ENCODE data around the gene GHRH.

The GHRH gene

GRCh38 chr20:37253087-37253486 lies 8.5 kb downstream of the GHRH start:
- peaks cover 9% of the 10 kb centered on the region; the same call in 1 of the 2 replicates for H3K9me3 ChIP-seq
- no peak overlapping the region for H3K9ac ChIP-seq
- TF ChIP-seq Cebpa-rat (IDR thresholded peaks at IDR 0.05) = no peak
- H4K20me1 ChIP-seq = no peaks in the 10 kb centered on the region
- H3K36me3 ChIP-seq = no peaks in the 10 kb centered on the region
- peaks cover 5% of the 10 kb centered on the region; the same call in 1 of the 2 replicates for H3K4me1 ChIP-seq
- no peak overlapping the region for H3K4me3 ChIP-seq
- no peak overlapping the region for H3K4me2 ChIP-seq
- H3K27me3 ChIP-seq = no peaks in the 10 kb centered on the region
- no peak overlapping the region for H3K27ac ChIP-seq

- H3K27ac ChIP-seq = no peak overlapping the region
- TF ChIP-seq Cebpa-rat (IDR thresholded peaks at IDR 0.05) = no peak
- H4K20me1 ChIP-seq = no peaks in the 10 kb centered on the region
- H3K36me3 ChIP-seq = no peaks in the 10 kb centered on the region
- peaks cover 9% of the 10 kb centered on the region; the same call in 1 of the 2 replicates for H3K9me3 ChIP-seq
- H3K4me1 ChIP-seq = no peaks in the 10 kb centered on the region
- H3K4me2 ChIP-seq = no peak overlapping the region
- H3K4me3 ChIP-seq = no peak overlapping the region
- H3K9ac ChIP-seq = no peak overlapping the region
- H3K27me3 ChIP-seq = no peaks in the 10 kb centered on the region
Observed at GRCh38 chr20:37251825-37252477, 9.7 kb downstream of the GHRH start.

GRCh38 chr20:37249304-37249703 lies 12.3 kb downstream of the GHRH start:
- Histone ChIP-seq H3K9ac (no peak overlapping the region), H4K20me1 (no peaks in the 10 kb centered on the region), H3K4me2 (no peak overlapping the region), H3K9me3 (peaks cover 5% of the 10 kb centered on the region; the same call in 1 of the 2 replicates), H3K27me3 (no peaks in the 10 kb centered on the region), H3K27ac (no peak overlapping the region), H3K4me3 (no peak overlapping the region), H3K4me1 (no peaks in the 10 kb centered on the region), H3K36me3 (peaks cover 11% of the 10 kb centered on the region; the same call in 1 of the 2 replicates)
- no peak for TF ChIP-seq Cebpa-rat (IDR thresholded peaks at IDR 0.05)

- Histone ChIP-seq H3K27me3 (no peaks in the 10 kb centered on the region), H3K4me3 (no peak overlapping the region), H4K20me1 (0 out of 2 replicates have a peak, but pooled peaks cover 10% of the 10 kb centered on the region), H3K27ac (no peak overlapping the region), H3K9ac (no peak overlapping the region), H3K4me2 (no peak overlapping the region), H3K4me1 (no peaks in the 10 kb centered on the region), H3K9me3 (no peaks in the 10 kb centered on the region), H3K36me3 (peaks cover 28% of the 10 kb centered on the region)
- no peak for TF ChIP-seq Cebpa-rat (IDR thresholded peaks at IDR 0.05)
Observed at GRCh38 chr20:37247547-37247946, 14.1 kb downstream of the GHRH start.

GRCh38 chr20:37246736-37247135 lies 14.9 kb downstream of the GHRH start:
- no peak for TF ChIP-seq Cebpa-rat (IDR thresholded peaks at IDR 0.05)
- Histone ChIP-seq H3K27ac (no peak overlapping the region), H3K9me3 (no peaks in the 10 kb centered on the region), H3K9ac (no peak overlapping the region), H4K20me1 (0 out of 2 replicates have a peak, but pooled peaks cover 10% of the 10 kb centered on the region), H3K27me3 (no peaks in the 10 kb centered on the region), H3K36me3 (peaks cover 36% of the 10 kb centered on the region), H3K4me1 (no peaks in the 10 kb centered on the region), H3K4me2 (no peak overlapping the region), H3K4me3 (no peak overlapping the region)

- H3K4me3 ChIP-seq = no peak overlapping the region
- no peak for TF ChIP-seq Cebpa-rat (IDR thresholded peaks at IDR 0.05)
- no peaks in the 10 kb centered on the region for H3K27me3 ChIP-seq
- H4K20me1 ChIP-seq = peaks cover 10% of the 10 kb centered on the region; the same call in 1 of the 2 replicates
- no peaks in the 10 kb centered on the region for H3K9me3 ChIP-seq
- no peaks in the 10 kb centered on the region for H3K4me1 ChIP-seq
- no peak overlapping the region for H3K4me2 ChIP-seq
- no peak overlapping the region for H3K9ac ChIP-seq
- H3K36me3 ChIP-seq = peaks cover 49% of the 10 kb centered on the region
- H3K27ac ChIP-seq = no peak overlapping the region
Observed at GRCh38 chr20:37245216-37246150, 16.1 kb downstream of the GHRH start.

- Histone ChIP-seq H3K4me1 (no peaks in the 10 kb centered on the region), H4K20me1 (peaks cover 17% of the 10 kb centered on the region; the same call in 1 of the 2 replicates), H3K27me3 (no peaks in the 10 kb centered on the region), H3K36me3 (peaks cover 58% of the 10 kb centered on the region), H3K9me3 (no peaks in the 10 kb centered on the region), H3K9ac (no peak overlapping the region), H3K27ac (no peak overlapping the region), H3K4me2 (no peak overlapping the region), H3K4me3 (no peak overlapping the region)
- TF ChIP-seq Cebpa-rat (IDR thresholded peaks at IDR 0.05) = no peak
Observed at GRCh38 chr20:37244572-37244957, 17.0 kb downstream of the GHRH start.

- Histone ChIP-seq H3K36me3 (peaks cover 63% of the 10 kb centered on the region), H4K20me1 (peaks cover 17% of the 10 kb centered on the region; the same call in 1 of the 2 replicates), H3K4me3 (no peak overlapping the region), H3K4me2 (no peak overlapping the region), H3K9ac (no peak overlapping the region), H3K27ac (no peak overlapping the region), H3K4me1 (no peaks in the 10 kb centered on the region), H3K9me3 (no peaks in the 10 kb centered on the region), H3K27me3 (no peaks in the 10 kb centered on the region)
- no peak for TF ChIP-seq Cebpa-rat (IDR thresholded peaks at IDR 0.05)
Observed at GRCh38 chr20:37243937-37244571, 17.6 kb downstream of the GHRH start.

- Histone ChIP-seq H3K27me3 (no peaks in the 10 kb centered on the region), H3K36me3 (peaks cover 71% of the 10 kb centered on the region), H3K4me1 (no peaks in the 10 kb centered on the region), H3K4me3 (no peak overlapping the region), H3K27ac (no peak overlapping the region), H3K4me2 (no peak overlapping the region), H4K20me1 (peaks cover 17% of the 10 kb centered on the region; the same call in 1 of the 2 replicates), H3K9ac (no peak overlapping the region), H3K9me3 (no peaks in the 10 kb centered on the region)
- TF ChIP-seq Cebpa-rat (IDR thresholded peaks at IDR 0.05) = no peak
Observed at GRCh38 chr20:37243076-37243936, 18.3 kb downstream of the GHRH start.
